ENCODE data around the gene LENG9.

DNA sequence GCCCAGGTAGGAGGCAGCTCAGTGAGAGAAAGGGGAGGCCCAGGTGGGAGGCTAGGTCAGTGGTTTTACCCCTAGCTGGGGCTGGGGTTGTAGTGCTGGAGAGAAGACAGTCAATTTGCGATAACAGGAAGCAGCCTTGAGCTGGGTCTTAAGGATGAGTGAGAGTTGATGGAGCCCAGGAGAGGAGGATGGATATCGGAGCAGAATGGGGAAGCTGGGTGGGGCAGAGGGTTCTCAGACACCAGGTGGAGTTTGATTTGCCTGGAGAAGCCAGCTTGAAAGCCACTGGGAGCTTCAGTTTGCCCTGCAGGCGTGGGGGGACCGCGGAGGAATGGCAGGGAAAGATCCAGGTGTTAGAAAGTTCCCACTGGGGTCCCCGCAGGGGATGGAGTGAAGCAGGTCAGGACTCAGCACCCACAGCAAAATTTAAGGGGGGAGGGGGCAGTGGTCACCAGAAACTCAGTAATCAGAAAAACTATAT, 10.4 kb upstream of the LENG9 start:
- TF ChIP-seq, protein P1, sequence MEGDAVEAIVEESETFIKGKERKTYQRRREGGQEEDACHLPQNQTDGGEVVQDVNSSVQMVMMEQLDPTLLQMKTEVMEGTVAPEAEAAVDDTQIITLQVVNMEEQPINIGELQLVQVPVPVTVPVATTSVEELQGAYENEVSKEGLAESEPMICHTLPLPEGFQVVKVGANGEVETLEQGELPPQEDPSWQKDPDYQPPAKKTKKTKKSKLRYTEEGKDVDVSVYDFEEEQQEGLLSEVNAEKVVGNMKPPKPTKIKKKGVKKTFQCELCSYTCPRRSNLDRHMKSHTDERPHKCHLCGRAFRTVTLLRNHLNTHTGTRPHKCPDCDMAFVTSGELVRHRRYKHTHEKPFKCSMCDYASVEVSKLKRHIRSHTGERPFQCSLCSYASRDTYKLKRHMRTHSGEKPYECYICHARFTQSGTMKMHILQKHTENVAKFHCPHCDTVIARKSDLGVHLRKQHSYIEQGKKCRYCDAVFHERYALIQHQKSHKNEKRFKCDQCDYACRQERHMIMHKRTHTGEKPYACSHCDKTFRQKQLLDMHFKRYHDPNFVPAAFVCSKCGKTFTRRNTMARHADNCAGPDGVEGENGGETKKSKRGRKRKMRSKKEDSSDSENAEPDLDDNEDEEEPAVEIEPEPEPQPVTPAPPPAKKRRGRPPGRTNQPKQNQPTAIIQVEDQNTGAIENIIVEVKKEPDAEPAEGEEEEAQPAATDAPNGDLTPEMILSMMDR (IDR thresholded peaks at IDR 0.05) = no peak
- TF ChIP-seq POLR2A (IDR thresholded peaks at IDR 0.05) (no peak), POLR2AphosphoS5 (IDR thresholded peaks at IDR 0.05) (no peak), EP300 (IDR thresholded peaks at IDR 0.05) (no peak)

All from stomach (tissue), 4 donors.